ENCODE results near the gene TCAF1. TPM values are rescaled to one million over a fixed set of nuclear protein-coding genes. Genes with fewer than 3 reads are reported as not detected.

TCAF1 gene
- total RNA-seq, 1 donor from 2014 or later, result 32.7 TPM

Other genes with a start within 250 kb of the TCAF1 start
- under 0.01 TPM in 2 replicates for gene CTAGE6, start 144.5 kb downstream of the TCAF1 start, total RNA-seq
- gene OR2F2, start 33.1 kb upstream of the TCAF1 start, total RNA-seq, result not detected in 2 replicates
- under 0.01 TPM in 1 of 2 replicates, not detected in the other for gene OR2F1, start 52.7 kb upstream of the TCAF1 start, total RNA-seq
- not detected in 2 replicates for gene OR6B1, start 98.1 kb upstream of the TCAF1 start, total RNA-seq
- gene OR2A5, start 146.8 kb upstream of the TCAF1 start, total RNA-seq, result not detected in 2 replicates
- gene OR2A25, start 167.6 kb upstream of the TCAF1 start, total RNA-seq, result not detected in 2 replicates
- not detected in 2 replicates for gene OR2A12, start 184.1 kb upstream of the TCAF1 start, total RNA-seq
- gene OR2A2, start 207.4 kb upstream of the TCAF1 start, total RNA-seq, result not detected in 2 replicates
- not detected in 2 replicates for gene OR2A14, start 221.0 kb upstream of the TCAF1 start, total RNA-seq

Data from dermis microvascular lymphatic vessel endothelial cell (primary cell).